Measurements from ENCODE around the gene KRT13.

Gene KRT13

DNA sequence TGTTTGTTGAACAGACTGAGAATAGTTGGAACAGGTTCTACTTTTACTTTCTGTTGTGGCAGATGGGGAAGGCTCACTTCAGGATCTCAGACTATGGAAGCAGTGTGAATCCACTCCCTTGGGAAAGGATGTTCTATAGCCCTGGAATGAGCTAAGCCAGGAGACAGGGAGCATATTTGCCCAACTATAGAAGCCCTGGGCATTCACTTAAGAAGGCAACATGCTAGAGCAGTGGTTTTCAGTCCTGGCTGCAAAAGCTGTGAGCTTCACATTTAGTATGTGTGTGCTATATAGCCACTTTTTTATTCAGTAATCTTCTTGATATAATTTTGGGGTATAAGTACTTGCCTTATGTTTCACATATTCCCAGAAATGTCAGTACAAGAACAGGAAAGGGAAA is 37.1 kb downstream of the KRT13 start:
- Histone ChIP-seq H3K4me3 (ENCODE audit: low read depth, low read length) (no peak overlapping the region), H3K27me3 (ENCODE audit: control insufficient read depth, insufficient read depth, low read length) (no peaks in the 10 kb centered on the region), H3K9me3 (ENCODE audit: control insufficient read depth, insufficient read depth, low read length) (no peaks in the 10 kb centered on the region), H3K9ac (ENCODE audit: low read depth, low read length) (no peak overlapping the region), H3K36me3 (ENCODE audit: control insufficient read depth, insufficient read depth, low read length) (no peaks in the 10 kb centered on the region), H3K4me1 (ENCODE audit: control insufficient read depth, insufficient read depth, low read length) (no peaks in the 10 kb centered on the region)

DNA sequence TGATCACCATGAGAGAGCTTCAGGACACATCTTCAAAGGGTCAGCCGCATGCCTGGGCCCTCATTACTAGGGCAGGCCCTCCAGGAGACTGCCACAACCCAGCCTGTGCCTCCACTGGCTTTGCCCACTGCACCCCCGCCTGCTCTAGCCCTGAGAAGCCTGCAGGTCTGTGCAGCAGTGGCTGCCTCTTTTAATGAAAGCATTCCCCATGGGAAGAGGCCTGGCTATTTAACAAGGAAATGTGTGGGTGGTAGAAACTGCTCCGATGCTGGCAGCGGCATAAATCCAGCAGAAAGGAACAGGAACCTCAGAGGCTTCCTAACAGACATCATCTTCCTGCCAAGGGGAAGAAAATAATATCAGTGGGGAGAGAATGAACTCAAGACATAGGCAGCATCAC is 37.9 kb downstream of the KRT13 start:
- Histone ChIP-seq H3K9ac (ENCODE audit: low read depth, low read length) (no peak overlapping the region), H3K9me3 (ENCODE audit: control insufficient read depth, insufficient read depth, low read length) (no peaks in the 10 kb centered on the region), H3K27me3 (ENCODE audit: control insufficient read depth, insufficient read depth, low read length) (no peaks in the 10 kb centered on the region), H3K4me1 (ENCODE audit: control insufficient read depth, insufficient read depth, low read length) (no peaks in the 10 kb centered on the region), H3K4me3 (ENCODE audit: low read depth, low read length) (no peak overlapping the region), H3K36me3 (ENCODE audit: control insufficient read depth, insufficient read depth, low read length) (no peaks in the 10 kb centered on the region)

DNA sequence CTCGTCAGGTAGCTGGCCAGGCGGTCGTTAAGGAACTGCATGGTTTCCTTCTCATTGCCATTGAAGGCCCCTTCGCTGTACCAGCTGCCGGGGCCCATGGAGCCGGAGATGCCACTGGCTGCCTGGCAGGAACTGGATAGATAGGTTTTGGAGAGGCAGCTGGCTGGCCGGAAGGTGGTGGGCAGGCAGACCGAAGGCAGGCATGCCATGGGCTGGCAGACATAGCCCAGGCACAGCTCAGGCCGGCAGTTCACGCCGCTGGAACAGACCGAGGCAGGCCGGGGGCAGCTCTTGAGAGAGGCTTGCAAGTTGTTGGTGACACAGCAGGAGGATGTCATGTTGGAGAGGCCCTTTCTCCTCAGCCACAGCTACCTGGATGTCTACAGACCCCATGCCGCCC is 38.4 kb downstream of the KRT13 start, which contains the start of gene KRT32:
KRT32 (minus strand) TSS at position 399 of the 400 bp plus-strand sequence; CDS start at position 338, 61 bp downstream.
- Histone ChIP-seq H3K9me3 (ENCODE audit: control insufficient read depth, insufficient read depth, low read length) (no peaks in the 10 kb centered on the region), H3K9ac (ENCODE audit: low read depth, low read length) (no peak within 1 kb of the TSS), H3K36me3 (ENCODE audit: control insufficient read depth, insufficient read depth, low read length) (no peaks in the 10 kb centered on the region), H3K4me3 (ENCODE audit: low read depth, low read length) (no peak within 1 kb of the TSS), H3K27me3 (ENCODE audit: control insufficient read depth, insufficient read depth, low read length) (no peaks in the 10 kb centered on the region), H3K4me1 (ENCODE audit: control insufficient read depth, insufficient read depth, low read length) (no peaks in the 10 kb centered on the region)

DNA sequence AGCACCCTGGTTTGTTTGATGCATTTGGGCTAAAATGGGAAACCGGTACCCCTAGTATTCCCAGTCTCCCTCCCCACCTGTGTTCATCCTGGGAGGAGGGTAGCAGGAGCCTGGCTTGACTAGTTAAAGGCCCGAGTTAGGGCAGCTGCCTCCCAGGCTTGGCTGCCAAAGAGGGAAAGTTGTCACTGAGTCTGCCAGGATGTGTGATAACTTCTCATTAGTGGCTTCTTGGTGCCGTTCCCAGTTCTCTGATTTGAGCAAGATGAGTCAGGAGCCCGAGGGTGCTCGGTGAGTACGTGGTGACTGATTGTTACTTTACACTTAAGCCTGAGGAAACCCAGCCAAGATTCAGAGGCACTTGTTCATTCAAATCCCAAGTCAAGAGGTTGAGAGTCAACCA is 40.7 kb downstream of the KRT13 start:
- Histone ChIP-seq H3K9ac (ENCODE audit: low read depth, low read length) (no peak overlapping the region), H3K27me3 (ENCODE audit: control insufficient read depth, insufficient read depth, low read length) (no peaks in the 10 kb centered on the region), H3K4me3 (ENCODE audit: low read depth, low read length) (no peak overlapping the region), H3K36me3 (ENCODE audit: control insufficient read depth, insufficient read depth, low read length) (no peaks in the 10 kb centered on the region), H3K9me3 (ENCODE audit: control insufficient read depth, insufficient read depth, low read length) (no peaks in the 10 kb centered on the region), H3K4me1 (ENCODE audit: control insufficient read depth, insufficient read depth, low read length) (no peaks in the 10 kb centered on the region)

DNA sequence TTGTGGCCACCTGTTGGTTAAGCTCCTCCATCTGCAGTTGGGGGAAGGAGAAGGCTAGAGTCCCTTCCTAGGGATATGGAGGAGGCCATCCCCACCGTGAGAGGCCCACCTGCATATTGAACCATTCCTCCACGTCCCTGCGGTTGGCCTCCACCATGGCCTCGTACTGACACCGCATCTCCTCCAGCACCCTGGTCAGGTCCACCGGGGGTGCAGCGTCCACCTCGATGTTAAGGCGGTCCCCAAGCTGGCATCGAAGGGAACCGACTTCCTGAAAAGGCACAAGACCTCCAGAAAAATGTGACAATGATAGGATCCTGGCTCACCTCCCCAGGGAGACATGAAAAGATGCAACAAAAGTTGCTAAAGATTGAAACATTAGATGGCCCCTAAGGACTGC is 41.2 kb downstream of the KRT13 start:
- Histone ChIP-seq H3K9ac (ENCODE audit: low read depth, low read length) (no peak overlapping the region), H3K36me3 (ENCODE audit: control insufficient read depth, insufficient read depth, low read length) (no peaks in the 10 kb centered on the region), H3K4me3 (ENCODE audit: low read depth, low read length) (no peak overlapping the region), H3K4me1 (ENCODE audit: control insufficient read depth, insufficient read depth, low read length) (no peaks in the 10 kb centered on the region), H3K9me3 (ENCODE audit: control insufficient read depth, insufficient read depth, low read length) (no peaks in the 10 kb centered on the region), H3K27me3 (ENCODE audit: control insufficient read depth, insufficient read depth, low read length) (no peaks in the 10 kb centered on the region)

GRCh38 chr17:41463746-41464145 is 41.7 kb downstream of the KRT13 start:
- H3K4me3 ChIP-seq (ENCODE audit: low read depth, low read length), result no peak overlapping the region
- H3K4me1 ChIP-seq (ENCODE audit: control insufficient read depth, insufficient read depth, low read length), result no peaks in the 10 kb centered on the region
- no peaks in the 10 kb centered on the region for H3K36me3 ChIP-seq (ENCODE audit: control insufficient read depth, insufficient read depth, low read length)
- H3K9me3 ChIP-seq (ENCODE audit: control insufficient read depth, insufficient read depth, low read length), result no peaks in the 10 kb centered on the region
- no peak overlapping the region for H3K9ac ChIP-seq (ENCODE audit: low read depth, low read length)
- H3K27me3 ChIP-seq (ENCODE audit: control insufficient read depth, insufficient read depth, low read length), result no peaks in the 10 kb centered on the region

- Histone ChIP-seq H3K4me1 (ENCODE audit: control insufficient read depth, insufficient read depth, low read length) (no peaks in the 10 kb centered on the region), H3K9ac (ENCODE audit: low read depth, low read length) (no peak overlapping the region), H3K4me3 (ENCODE audit: low read depth, low read length) (no peak overlapping the region), H3K9me3 (ENCODE audit: control insufficient read depth, insufficient read depth, low read length) (no peaks in the 10 kb centered on the region), H3K27me3 (ENCODE audit: control insufficient read depth, insufficient read depth, low read length) (no peaks in the 10 kb centered on the region), H3K36me3 (ENCODE audit: control insufficient read depth, insufficient read depth, low read length) (no peaks in the 10 kb centered on the region)
Measured at GRCh38 chr17:41462705-41463104, 42.7 kb downstream of the KRT13 start.

GRCh38 chr17:41457676-41458075 is 47.7 kb downstream of the KRT13 start:
- Histone ChIP-seq H3K4me1 (ENCODE audit: control insufficient read depth, insufficient read depth, low read length) (no peaks in the 10 kb centered on the region), H3K4me3 (ENCODE audit: low read depth, low read length) (no peak overlapping the region), H3K36me3 (ENCODE audit: control insufficient read depth, insufficient read depth, low read length) (no peaks in the 10 kb centered on the region), H3K9ac (ENCODE audit: low read depth, low read length) (no peak overlapping the region), H3K27me3 (ENCODE audit: control insufficient read depth, insufficient read depth, low read length) (no peaks in the 10 kb centered on the region), H3K9me3 (ENCODE audit: control insufficient read depth, insufficient read depth, low read length) (no peaks in the 10 kb centered on the region)

DNA sequence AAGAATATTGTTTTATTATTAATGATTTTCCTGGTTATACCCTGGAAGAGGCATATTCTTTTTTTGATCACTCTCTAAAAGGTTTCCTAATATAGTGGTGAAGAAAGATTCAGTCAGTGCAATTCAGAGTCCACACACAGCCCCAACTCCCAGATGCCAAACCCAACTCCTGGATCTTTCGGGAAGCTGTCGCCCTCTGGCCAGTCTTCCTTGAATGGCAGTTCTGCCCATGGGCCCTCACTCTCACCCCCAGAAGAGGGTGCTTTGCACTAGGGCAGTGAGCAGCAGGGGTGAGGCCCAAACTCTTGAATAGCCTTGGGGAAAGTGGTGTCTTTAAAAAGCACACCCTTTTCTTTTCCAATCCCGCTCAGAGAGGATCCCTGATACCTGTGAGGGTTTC is 49.2 kb downstream of the KRT13 start:
- Histone ChIP-seq H3K9me3 (ENCODE audit: control insufficient read depth, insufficient read depth, low read length) (no peaks in the 10 kb centered on the region), H3K4me3 (ENCODE audit: low read depth, low read length) (no peak overlapping the region), H3K27me3 (ENCODE audit: control insufficient read depth, insufficient read depth, low read length) (no peaks in the 10 kb centered on the region), H3K36me3 (ENCODE audit: control insufficient read depth, insufficient read depth, low read length) (no peaks in the 10 kb centered on the region), H3K4me1 (ENCODE audit: control insufficient read depth, insufficient read depth, low read length) (no peaks in the 10 kb centered on the region), H3K9ac (ENCODE audit: low read depth, low read length) (no peak overlapping the region)

DNA sequence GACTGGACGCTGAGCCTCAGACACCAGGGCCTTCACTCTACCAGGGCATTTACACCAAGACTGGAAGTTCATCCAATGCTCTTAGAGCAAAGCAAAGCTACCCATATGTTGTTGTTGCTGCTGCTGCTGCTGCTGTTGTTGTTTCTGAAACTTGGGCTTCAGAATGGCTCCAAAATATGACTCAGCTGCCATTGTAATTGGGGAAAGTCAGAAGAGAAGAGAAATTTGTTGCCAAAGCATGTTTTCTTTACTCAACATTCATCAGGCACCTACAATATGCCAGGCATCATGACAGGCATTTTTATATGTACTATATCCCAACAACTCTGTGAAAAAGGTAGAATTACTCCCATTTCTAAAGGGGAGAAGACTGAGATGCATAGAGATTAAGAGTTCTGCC is 50.2 kb downstream of the KRT13 start:
- Histone ChIP-seq H3K36me3 (ENCODE audit: control insufficient read depth, insufficient read depth, low read length) (no peaks in the 10 kb centered on the region), H3K4me1 (ENCODE audit: control insufficient read depth, insufficient read depth, low read length) (no peaks in the 10 kb centered on the region), H3K9ac (ENCODE audit: low read depth, low read length) (no peak overlapping the region), H3K27me3 (ENCODE audit: control insufficient read depth, insufficient read depth, low read length) (no peaks in the 10 kb centered on the region), H3K9me3 (ENCODE audit: control insufficient read depth, insufficient read depth, low read length) (no peaks in the 10 kb centered on the region), H3K4me3 (ENCODE audit: low read depth, low read length) (no peak overlapping the region)

DNA sequence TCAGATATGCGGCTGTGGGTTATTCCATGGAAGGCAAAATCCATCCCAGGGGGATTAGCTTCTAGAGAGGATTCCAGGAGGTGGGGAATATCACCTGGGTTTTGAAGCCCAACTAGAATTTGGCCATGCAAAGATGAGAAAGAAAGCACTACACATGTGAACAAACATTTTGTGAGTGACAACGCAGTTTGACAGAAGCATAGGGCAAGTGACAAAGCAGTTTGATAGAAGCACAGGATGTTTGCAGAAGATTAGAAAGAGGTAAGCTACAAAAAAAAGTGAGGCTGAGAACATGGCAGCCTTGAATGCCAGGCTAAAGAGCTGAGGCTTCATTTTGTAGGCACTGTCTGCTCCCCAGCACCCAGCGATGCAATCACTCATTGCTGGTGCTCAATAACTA is 52.3 kb downstream of the KRT13 start:
- Histone ChIP-seq H3K4me3 (ENCODE audit: low read depth, low read length) (no peak overlapping the region), H3K36me3 (ENCODE audit: control insufficient read depth, insufficient read depth, low read length) (no peaks in the 10 kb centered on the region), H3K9ac (ENCODE audit: low read depth, low read length) (no peak overlapping the region), H3K27me3 (ENCODE audit: control insufficient read depth, insufficient read depth, low read length) (no peaks in the 10 kb centered on the region), H3K9me3 (ENCODE audit: control insufficient read depth, insufficient read depth, low read length) (no peaks in the 10 kb centered on the region), H3K4me1 (ENCODE audit: control insufficient read depth, insufficient read depth, low read length) (no peaks in the 10 kb centered on the region)

DNA sequence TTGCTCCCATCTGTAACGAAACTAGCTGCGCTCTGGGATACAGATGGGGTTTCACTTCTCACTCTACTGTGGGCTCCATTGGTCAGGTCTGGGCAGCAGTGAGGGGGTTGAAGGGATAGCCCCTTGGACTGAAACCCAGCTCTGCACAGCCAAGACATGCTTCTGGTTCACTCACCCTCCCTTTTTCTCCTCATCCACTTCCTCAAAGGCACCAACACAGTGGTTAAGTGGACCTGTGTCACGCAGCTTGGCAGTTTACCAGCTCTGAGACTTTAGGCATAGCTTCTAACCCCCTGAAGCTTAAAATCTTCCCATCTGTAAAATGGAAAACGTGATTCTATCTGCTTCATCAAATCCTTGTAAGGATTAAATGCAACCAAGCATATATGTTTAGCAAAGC is 53.1 kb downstream of the KRT13 start:
- H3K27me3 ChIP-seq (ENCODE audit: control insufficient read depth, insufficient read depth, low read length), result no peaks in the 10 kb centered on the region
- H3K36me3 ChIP-seq (ENCODE audit: control insufficient read depth, insufficient read depth, low read length), result no peaks in the 10 kb centered on the region
- H3K9me3 ChIP-seq (ENCODE audit: control insufficient read depth, insufficient read depth, low read length), result no peaks in the 10 kb centered on the region
- H3K4me1 ChIP-seq (ENCODE audit: control insufficient read depth, insufficient read depth, low read length), result no peaks in the 10 kb centered on the region
- H3K4me3 ChIP-seq (ENCODE audit: low read depth, low read length), result no peak overlapping the region
- no peak overlapping the region for H3K9ac ChIP-seq (ENCODE audit: low read depth, low read length)

All from iPS-15b (cell line).